Measurements from ENCODE around the gene FFAR2. TPM values are rescaled to one million over a fixed set of nuclear protein-coding genes. Genes with fewer than 3 reads are reported as not detected.

The FFAR2 gene
- total and polyA plus RNA-seq, 2 donors (not counting 3 experiments of a cell fraction or from before 2014, with no cell fraction given), result not detected

DNA sequence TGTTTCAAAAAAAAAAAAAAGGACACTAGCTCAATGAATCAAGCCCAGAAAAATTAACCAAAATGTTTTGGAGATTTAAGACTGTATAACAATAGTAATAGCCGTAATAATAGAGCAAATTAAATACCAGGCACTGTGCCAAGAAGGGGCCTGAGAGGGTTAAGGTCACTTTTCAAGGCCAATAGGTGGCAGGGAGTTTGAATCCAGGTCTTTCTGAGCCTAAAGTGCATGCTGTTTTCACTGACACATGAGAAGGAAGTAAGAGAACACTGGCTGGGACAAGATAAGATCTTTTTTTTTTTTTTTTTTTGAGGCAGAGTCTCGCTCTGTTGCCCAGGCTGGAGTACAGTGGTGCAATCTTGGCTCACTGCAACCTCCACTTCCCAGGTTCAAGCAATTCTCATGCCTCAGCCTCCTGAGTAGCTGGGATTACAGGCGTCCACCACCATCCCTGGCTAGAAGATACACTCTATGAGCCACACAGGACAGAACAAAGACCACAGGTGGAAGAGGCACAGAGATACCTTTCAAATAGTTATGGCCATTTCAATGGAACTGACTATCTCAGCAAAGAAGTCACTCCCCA, 7.7 kb downstream of the FFAR2 start:
- BruUV-seq (replicated peaks), result no TSS peak

More for the DNA sequence above, 7.7 kb downstream of the FFAR2 start:
- dilution Hi-C loops (cut with MboI; ENCODE audit: extremely low pct_ligation_motif_present, low sequenced_read_pairs) (no loop called here), intact Hi-C loops (cut with micrococcal nuclease) (no loop called here)
- Histone ChIP-seq H3K36me3 (ENCODE audit: control insufficient read depth in 2 of 2, extremely low read depth in 1 of 2, insufficient read depth in 2 of 2, low read length in 2 of 2) (no peaks in the 10 kb centered on the region), H4K20me1 (replicated peaks; ENCODE audit: control insufficient read depth, extremely low read depth, insufficient read depth, low read length) (no peaks in the 10 kb centered on the region), H3K9me1 (replicated peaks; ENCODE audit: control insufficient read depth, extremely low read depth, insufficient read depth, low read length) (no peaks in the 10 kb centered on the region), H3K9ac (replicated peaks; ENCODE audit: extremely low read depth, insufficient read depth, low read length) (no peak overlapping the region), H3K27ac (ENCODE audit: insufficient read depth, low read depth, low read length) (no peak overlapping the region), H3K4me1 (ENCODE audit: control insufficient read depth, extremely low read depth, insufficient read depth, low read length) (no peaks in the 10 kb centered on the region), H3K27me3 (ENCODE audit: control insufficient read depth in 2 of 2, insufficient read depth in 2 of 2, low read length in 2 of 2) (no peaks in the 10 kb centered on the region), H3K4me2 (ENCODE audit: insufficient read depth, low read length) (no peak overlapping the region), H3K9me3 (replicated peaks; ENCODE audit: control insufficient read depth, insufficient read depth, low read length) (no peaks in the 10 kb centered on the region), H3K79me2 (ENCODE audit: control insufficient read depth, insufficient read depth, low read length) (no peaks in the 10 kb centered on the region), H3K4me3 (replicated peaks in 1 of 3; ENCODE audit: insufficient read depth in 1 of 3, low read depth in 1 of 3, low read length in 3 of 3) (no peak overlapping the region), H2AFZ (ENCODE audit: low read depth, low read length) (no peak overlapping the region)
- DNase-seq (ENCODE audit: low read depth, low spot score), result no peak
- ChIA-PET CTCF (no interaction called here), POLR2A (no interaction called here)
- no peak for FAIRE-seq
- TF ChIP-seq, protein P1, sequence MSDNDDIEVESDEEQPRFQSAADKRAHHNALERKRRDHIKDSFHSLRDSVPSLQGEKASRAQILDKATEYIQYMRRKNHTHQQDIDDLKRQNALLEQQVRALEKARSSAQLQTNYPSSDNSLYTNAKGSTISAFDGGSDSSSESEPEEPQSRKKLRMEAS (IDR thresholded peaks at IDR 0.05; ENCODE audit: insufficient read depth, insufficient read length), result no peak
- TF ChIP-seq MYC (IDR thresholded peaks at IDR 0.05; ENCODE audit: low read depth, low read length) (no peak), JUN (IDR thresholded peaks at IDR 0.05; ENCODE audit: borderline replicate concordance, insufficient read depth, insufficient read length, low read depth) (no peak), POLR2AphosphoS5 (IDR thresholded peaks at IDR 0.05; ENCODE audit: insufficient read depth, low read depth, low read length) (no peak), GATA2 (IDR thresholded peaks at IDR 0.05; ENCODE audit: insufficient read depth, insufficient read length, low read depth, low read length) (no peak), POLR2A (IDR thresholded peaks at IDR 0.05; ENCODE audit: low read depth, low read length) (no peak), FOS (IDR thresholded peaks at IDR 0.05; ENCODE audit: borderline replicate concordance, insufficient read depth, low read length) (no peak), EZH2 (IDR thresholded peaks at IDR 0.05; ENCODE audit: borderline replicate concordance, low read depth, low read length, severe bottlenecking) (no peak)
- TF ChIP-seq, protein P2, sequence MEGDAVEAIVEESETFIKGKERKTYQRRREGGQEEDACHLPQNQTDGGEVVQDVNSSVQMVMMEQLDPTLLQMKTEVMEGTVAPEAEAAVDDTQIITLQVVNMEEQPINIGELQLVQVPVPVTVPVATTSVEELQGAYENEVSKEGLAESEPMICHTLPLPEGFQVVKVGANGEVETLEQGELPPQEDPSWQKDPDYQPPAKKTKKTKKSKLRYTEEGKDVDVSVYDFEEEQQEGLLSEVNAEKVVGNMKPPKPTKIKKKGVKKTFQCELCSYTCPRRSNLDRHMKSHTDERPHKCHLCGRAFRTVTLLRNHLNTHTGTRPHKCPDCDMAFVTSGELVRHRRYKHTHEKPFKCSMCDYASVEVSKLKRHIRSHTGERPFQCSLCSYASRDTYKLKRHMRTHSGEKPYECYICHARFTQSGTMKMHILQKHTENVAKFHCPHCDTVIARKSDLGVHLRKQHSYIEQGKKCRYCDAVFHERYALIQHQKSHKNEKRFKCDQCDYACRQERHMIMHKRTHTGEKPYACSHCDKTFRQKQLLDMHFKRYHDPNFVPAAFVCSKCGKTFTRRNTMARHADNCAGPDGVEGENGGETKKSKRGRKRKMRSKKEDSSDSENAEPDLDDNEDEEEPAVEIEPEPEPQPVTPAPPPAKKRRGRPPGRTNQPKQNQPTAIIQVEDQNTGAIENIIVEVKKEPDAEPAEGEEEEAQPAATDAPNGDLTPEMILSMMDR (IDR thresholded peaks at IDR 0.05; ENCODE audit: extremely low read depth in 1 of 2, insufficient read depth in 1 of 2, low read depth in 1 of 2, low read length in 2 of 2), result no peak
